K562 (cell line): Measurements from ENCODE around the gene DHX32. TPM values are rescaled to one million over a fixed set of nuclear protein-coding genes. Genes with fewer than 3 reads are reported as not detected.

Experiments
- ATAC-seq: fragments of 200-7000 bp; cut with Tn5 transposase; 3 replicates; pipeline ENCODE4 v1.9.1; 2020; ENCODE audit warnings: moderate library complexity
- BruUV-seq: library from RNA; stranded (reverse); fragments of 400-500 nt; replicated peaks from 2 replicates; lab custom pipeline; 2021; lab: Mats Ljungman, UMichigan
- CTCF ChIA-PET: fragments of 300-600 bp; formaldehyde crosslinking; extraction: SDS; loops from one replicate; lab custom pipeline; 2021; ENCODE audit warnings: low intra/inter-chr PET ratio; lab: Yijun Ruan, JAX
- POLR2A ChIA-PET: fragments of 300-600, 350-650 bp; sonication (Branson Sonifier 250); formaldehyde crosslinking; extraction: SDS; loops from one replicate; lab custom pipeline; 2021; ENCODE audit warnings: antibody characterized with exemption, inconsistent platforms; lab: Yijun Ruan, JAX
- DNase-seq, 4 experiments: peaks; one replicate each; pipeline versions ENCODE4 v3.0.0 to v3.0.0-alpha.2; 2011 to 2018; ENCODE audit warnings: low spot score in 3 of 4, mixed read lengths in 3 of 4; ENCODE audit errors: extremely low read depth in 1 of 4
- FAIRE-seq: peaks from 2 replicates; lab custom pipeline; 2011; peaks lifted over from hg19 to GRCh38; lab: Jason Lieb, UNC
- H2AFZ ChIP-seq: 2 replicates; pipeline ENCODE4 v1.6.0; 2011; ENCODE audit warnings: low read depth, low read length, control low read depth, inconsistent platforms
- H3K27ac ChIP-seq: fragments of 200-600 bp; 3 replicates; pipeline ENCODE4 v1.8.0; 2011; ENCODE audit warnings: low read depth, mild to moderate bottlenecking, control low read depth, inconsistent platforms, low read length, moderate library complexity, mixed read lengths; ENCODE audit errors: extremely low read depth
- H3K27me3 ChIP-seq, 2 experiments: fragments of 300-600 bp in 1 of 2; 2 replicates in 1 of 2; 3 replicates in 1 of 2; pipeline versions ENCODE4 v1.6.0 to v1.8.0; 2011; ENCODE audit warnings: inconsistent platforms in 2 of 2, low read length in 2 of 2, mild to moderate bottlenecking in 1 of 2, mixed read lengths in 1 of 2, moderate library complexity in 1 of 2; ENCODE audit not compliant: control insufficient read depth in 2 of 2, insufficient read depth in 2 of 2
- H3K36me3 ChIP-seq: fragments of 300-600 bp; 3 replicates; pipeline ENCODE4 v1.8.0; 2011; ENCODE audit warnings: mild to moderate bottlenecking, low read length, inconsistent platforms; ENCODE audit not compliant: control insufficient read depth, insufficient read depth
- H3K4me1 ChIP-seq, 2 experiments: fragments of 200-600 bp in 1 of 2; replicated peaks in 1 of 2; 2 replicates in 1 of 2; 3 replicates in 1 of 2; pipeline versions ENCODE4 v1.5.1 to v1.8.0; 2011; ENCODE audit warnings: inconsistent platforms in 2 of 2, low read length in 2 of 2, mild to moderate bottlenecking in 1 of 2, mixed read lengths in 1 of 2, moderate library complexity in 1 of 2; ENCODE audit not compliant: control insufficient read depth in 2 of 2, insufficient read depth in 2 of 2
- H3K4me2 ChIP-seq: 2 replicates; pipeline ENCODE4 v1.6.1; 2011; ENCODE audit warnings: low read length, control low read depth, inconsistent platforms, mixed read lengths; ENCODE audit not compliant: insufficient read depth
- H3K4me3 ChIP-seq: fragments of 200-600 bp; sonication (generic), shearing (Covaris generic); 2 replicates; pipeline ENCODE4 v1.5.1; 2016; ENCODE audit warnings: control low read depth, inconsistent platforms
- H3K79me2 ChIP-seq: fragments of 200-600 bp; 3 replicates; pipeline ENCODE4 v1.8.0; 2011; ENCODE audit warnings: low read length, inconsistent platforms; ENCODE audit not compliant: control insufficient read depth, insufficient read depth
- H3K9ac ChIP-seq, 2 experiments: 2 replicates each; pipeline versions ENCODE4 v1.6.0 to v1.6.1; 2011; ENCODE audit warnings: low read depth in 2 of 2, low read length in 2 of 2, control low read depth in 1 of 2, inconsistent platforms in 1 of 2, mild to moderate bottlenecking in 1 of 2, mixed read lengths in 1 of 2; ENCODE audit not compliant: insufficient read depth in 1 of 2
- H3K9me1 ChIP-seq: one replicate; pipeline ENCODE4 v1.6.0; 2011; ENCODE audit warnings: inconsistent platforms, mild to moderate bottlenecking, low read length, moderate library complexity; ENCODE audit not compliant: control insufficient read depth, insufficient read depth
- H3K9me3 ChIP-seq: replicated peaks from 2 replicates; pipeline ENCODE4 v1.5.1; 2011; ENCODE audit warnings: low read depth, low read length, inconsistent platforms; ENCODE audit not compliant: control insufficient read depth, insufficient read depth
- H4K20me1 ChIP-seq: replicated peaks from 2 replicates; pipeline ENCODE4 v1.6.1; 2011; ENCODE audit warnings: low read length, inconsistent platforms, mixed read lengths; ENCODE audit not compliant: control insufficient read depth, insufficient read depth
- CTCF ChIP-seq, 3 experiments: IDR thresholded peaks in 2 of 3; conservative IDR thresholded peaks in 1 of 3; 2 replicates each; pipeline ENCODE4 v1.5.1; 2011 to 2012; ENCODE audit warnings: low read length in 3 of 3, mild to moderate bottlenecking in 3 of 3, control low read depth in 2 of 3, improper control_type of control experiment in 1 of 3, inconsistent platforms in 1 of 3, low read depth in 1 of 3, mixed read lengths in 1 of 3, moderate library complexity in 1 of 3; ENCODE audit not compliant: insufficient read depth in 2 of 3
- FOXP4 ChIP-seq: sonication (generic); formaldehyde crosslinking; IDR thresholded peaks from 2 replicates; pipeline ENCODE4 v1.8.0; 2022; ENCODE audit warnings: mild to moderate bottlenecking, missing genetic modification reagents, borderline replicate concordance
- HNRNPL ChIP-seq: fragments of 200-400 bp; formaldehyde crosslinking; IDR thresholded peaks from 2 replicates; pipeline ENCODE4 v1.6.1; 2017; ENCODE audit warnings: low read depth, mild to moderate bottlenecking, low read length
- MYBL2 ChIP-seq, 2 experiments: fragments of 450-650 bp in 1 of 2; sonication (generic) in 1 of 2; formaldehyde crosslinking in 1 of 2; IDR thresholded peaks; 2 replicates each; pipeline versions ENCODE4 v1.6.1 to v1.8.1; 2017 to 2022; ENCODE audit warnings: borderline replicate concordance in 1 of 2, inconsistent platforms in 1 of 2, low read depth in 1 of 2, mild to moderate bottlenecking in 1 of 2, missing genetic modification reagents in 1 of 2, moderate library complexity in 1 of 2
- RAD21 ChIP-seq, 2 experiments: fragments of 250-450 bp in 1 of 2; fragments of 450-650 bp in 1 of 2; sonication (Bioruptor Pico) in 1 of 2; formaldehyde crosslinking in 1 of 2; IDR thresholded peaks in 1 of 2; conservative IDR thresholded peaks in 1 of 2; 2 replicates each; pipeline versions ENCODE4 v1.4.0 to v1.8.0; 2020 to 2022; ENCODE audit warnings: mild to moderate bottlenecking in 2 of 2, moderate library complexity in 1 of 2
- RFX7 ChIP-seq: fragments of 250-450 bp; sonication (Bioruptor Pico); IDR thresholded peaks from 2 replicates; pipeline ENCODE4 v1.5.1; 2021; ENCODE audit warnings: mild to moderate bottlenecking
- RUNX1 ChIP-seq: sonication (generic); IDR thresholded peaks from 2 replicates; pipeline ENCODE4 v1.6.1; 2016; ENCODE audit warnings: antibody characterized with exemption, low read depth
- SMC3 ChIP-seq: conservative IDR thresholded peaks from 2 replicates; pipeline ENCODE4 v1.6.1; 2011; ENCODE audit warnings: low read depth, low read length, improper control_type of control experiment; ENCODE audit not compliant: insufficient read depth
- ZBTB12 ChIP-seq: fragments of 250-450 bp; sonication (Bioruptor Pico); IDR thresholded peaks from 2 replicates; pipeline ENCODE4 v1.4.0; 2020
- ZNF175 ChIP-seq: fragments of 200-800 bp; sonication (Bioruptor generic); IDR thresholded peaks from 2 replicates; pipeline ENCODE4 v1.6.1; 2016; ENCODE audit warnings: low read depth, mild to moderate bottlenecking, missing genetic modification characterization, missing compliant biosample characterization
- WGBS: fragments of 100-300 bp; shearing (Covaris generic); methylation state at CpG from one replicate; pipeline ENCODE4 v1.1.6; 2016; ENCODE audit warnings: low coverage, mixed read lengths; ENCODE audit not compliant: insufficient coverage; ENCODE audit errors: missing lambda C conversion rate; 5-methylcytosine and 5-hydroxymethylcytosine counted together
- in situ Hi-C: fragments of 300-500 bp; cut with MboI; formaldehyde crosslinking; loops from 4 replicates; pipeline ENCODE4 v1.15.0; 2018; ENCODE audit warnings: inconsistent platforms, mixed read lengths
- intact Hi-C: fragments of 100-400 bp; cut with micrococcal nuclease; formaldehyde crosslinking; loops from 2 replicates; pipeline ENCODE4 v1.14.2; 2022
- polyA plus RNA-seq, 8 experiments: library from polyadenylated mRNA; depleted of rRNA in 4 of 8; stranded (reverse) in 5 of 8; unstranded in 3 of 8; fragments of >200 nt; fragmentation: Nextera tagmentation in 2 of 8; fragmentation: Illumina TruSeq in 1 of 8; extraction: Ambion mirVana in 2 of 8; extraction: Trizol in 1 of 8; gene quantifications; 2 replicates each; pipeline versions ENCODE4 v1.2.1 to v1.2.3, GENCODE V29; 2011 to 2014; ENCODE audit warnings: inconsistent platforms in 1 of 8, missing spikeins in 1 of 8
- total RNA-seq, 7 experiments: library from RNA; depleted of rRNA in 6 of 7; stranded (reverse); fragments of >200 nt in 6 of 7; fragmentation: Illumina TruSeq in 2 of 7; extraction: Trizol in 2 of 7; gene quantifications; 2 replicates each; pipeline versions ENCODE4 v1.2.1 to v1.2.3, GENCODE V29; 2011 to 2021; ENCODE audit warnings: low replicate concordance in 1 of 7

The DHX32 gene
- total and polyA plus RNA-seq, 9 of the 15 experiments (the other 6 are each of a cell fraction or from before 2014, with no cell fraction given): 5.8 to 23.5 (median 17.5) TPM

DNA sequence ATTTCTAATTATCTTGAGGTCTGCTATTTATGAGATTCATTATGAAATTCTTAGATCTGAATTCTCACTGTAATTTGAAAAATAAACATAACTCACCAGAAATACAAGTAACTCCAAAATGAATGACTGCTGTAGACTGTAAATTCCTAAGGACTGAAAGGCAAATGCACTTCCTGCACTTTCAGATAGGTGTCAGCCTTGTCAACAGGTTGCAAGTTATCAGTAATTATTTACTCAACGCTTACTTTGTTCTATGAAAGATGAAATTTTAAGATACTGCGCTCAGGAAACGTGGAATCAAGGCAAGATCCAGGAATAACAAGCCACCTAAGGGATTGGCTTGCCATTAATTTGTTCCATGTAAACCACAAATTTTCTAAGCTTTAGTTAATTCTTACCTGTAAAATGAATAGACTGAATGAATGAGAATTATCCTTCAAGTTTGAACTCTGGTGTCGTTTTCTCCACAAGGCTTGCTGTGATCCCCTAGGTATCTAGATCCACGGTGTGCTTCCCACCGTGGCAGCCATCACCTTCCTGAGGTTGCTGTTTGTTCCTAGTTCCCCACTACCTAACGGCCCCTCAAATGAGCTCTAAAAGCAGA, 12.6 kb downstream of the DHX32 start (continued):
- TF ChIP-seq RUNX1 (no peak), CTCF (IDR thresholded peaks at IDR 0.05 in 2 of 3, conservative IDR thresholded peaks at IDR 0.05 in 1 of 3; ENCODE audit: insufficient read depth in 2 of 3, low read depth in 1 of 3, low read length in 3 of 3) (peak; percentile 56 to 75 (median 70); a peak in 5 of 6 replicates), RAD21 (CRISPR knock-in tag; conservative IDR thresholded peaks at IDR 0.05 in 1 of 2, IDR thresholded peaks at IDR 0.05 in 1 of 2) (peak; percentile 63 to 70), SMC3 (peak; percentile 40), ZNF175 (CRISPR knock-in tag) (no peak)

- ChIA-PET POLR2A (no interaction called here), CTCF (no interaction called here)
- no peak overlapping the region for H3K27ac ChIP-seq
- H3K36me3 ChIP-seq: peaks cover 14% of the 10 kb centered on the region; the same call in 1 of the 3 replicates
- no peaks in the 10 kb centered on the region for H3K9me3 ChIP-seq
- ATAC-seq: no peak
- H3K27me3 ChIP-seq: no peaks in the 10 kb centered on the region
- no peak overlapping the region for H3K4me3 ChIP-seq
- no peak for DNase-seq
- no peaks in the 10 kb centered on the region for H3K4me1 ChIP-seq
- 98% methylated on average over 5 of the region's 7 CpGs for WGBS
- no peak overlapping the region for H2AFZ ChIP-seq
- intact Hi-C loops (loop anchor here (5.0 to 10.0 kb wide), 2 partner anchors 116 to 518 kb away; partner anchors contain the start of gene ADAM12), in situ Hi-C loops (loop anchor here (10.0 kb wide), 1 partner anchor 108 kb away; no protein-coding TSS in a partner anchor)
- peaks cover 2% of the 10 kb centered on the region for H3K9me1 ChIP-seq
- no peak for TF ChIP-seq RFX7 (CRISPR knock-in tag)
- TF ChIP-seq FOXP4: no peak
- no peak for TF ChIP-seq ZBTB12 (CRISPR knock-in tag)
- no peak for TF ChIP-seq HNRNPL
- no peak for TF ChIP-seq MYBL2 (IDR thresholded peaks at IDR 0.05; ENCODE audit: low read depth)
- TF ChIP-seq MYBL2 (CRISPR knock-in tag; IDR thresholded peaks at IDR 0.05; ENCODE audit: borderline replicate concordance): no peak
- no peak overlapping the region for H3K4me2 ChIP-seq
- BruUV-seq: no TSS peak
- no peak overlapping the region for H3K9ac ChIP-seq
- no peaks in the 10 kb centered on the region for H3K79me2 ChIP-seq
- no peak for FAIRE-seq
- no peaks in the 10 kb centered on the region for H4K20me1 ChIP-seq
Measured at GRCh38 chr10:125866421-125867029, 14.6 kb downstream of the DHX32 start.
